Activated CD8-positive, alpha-beta memory T cell treated with anti-CD3 and anti-CD28 coated beads, Interleukin-2, amount 50 U/mL, for 48 hours (primary cell): Measurements from ENCODE around the gene BPNT1.
"Not testable (repeated sequence)": the region's sequence is repeated elsewhere in the genome, so short reads cannot be mapped to it uniquely, and the experiment has no call there.

Experiments used
- DNase-seq: peaks from one replicate; pipeline ENCODE4 v3.0.0-alpha.2; 2020

BPNT1 gene, protein sequence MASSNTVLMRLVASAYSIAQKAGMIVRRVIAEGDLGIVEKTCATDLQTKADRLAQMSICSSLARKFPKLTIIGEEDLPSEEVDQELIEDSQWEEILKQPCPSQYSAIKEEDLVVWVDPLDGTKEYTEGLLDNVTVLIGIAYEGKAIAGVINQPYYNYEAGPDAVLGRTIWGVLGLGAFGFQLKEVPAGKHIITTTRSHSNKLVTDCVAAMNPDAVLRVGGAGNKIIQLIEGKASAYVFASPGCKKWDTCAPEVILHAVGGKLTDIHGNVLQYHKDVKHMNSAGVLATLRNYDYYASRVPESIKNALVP

GRCh38 chr1:220089650-220090556 lies at the start of gene BPNT1:
Gene BPNT1, minus strand, starts transcription at chr1:220089788. Its CDS starts 9,942 bp downstream, at chr1:220079846.
- DNase-seq, result peak; percentile 98

DNA sequence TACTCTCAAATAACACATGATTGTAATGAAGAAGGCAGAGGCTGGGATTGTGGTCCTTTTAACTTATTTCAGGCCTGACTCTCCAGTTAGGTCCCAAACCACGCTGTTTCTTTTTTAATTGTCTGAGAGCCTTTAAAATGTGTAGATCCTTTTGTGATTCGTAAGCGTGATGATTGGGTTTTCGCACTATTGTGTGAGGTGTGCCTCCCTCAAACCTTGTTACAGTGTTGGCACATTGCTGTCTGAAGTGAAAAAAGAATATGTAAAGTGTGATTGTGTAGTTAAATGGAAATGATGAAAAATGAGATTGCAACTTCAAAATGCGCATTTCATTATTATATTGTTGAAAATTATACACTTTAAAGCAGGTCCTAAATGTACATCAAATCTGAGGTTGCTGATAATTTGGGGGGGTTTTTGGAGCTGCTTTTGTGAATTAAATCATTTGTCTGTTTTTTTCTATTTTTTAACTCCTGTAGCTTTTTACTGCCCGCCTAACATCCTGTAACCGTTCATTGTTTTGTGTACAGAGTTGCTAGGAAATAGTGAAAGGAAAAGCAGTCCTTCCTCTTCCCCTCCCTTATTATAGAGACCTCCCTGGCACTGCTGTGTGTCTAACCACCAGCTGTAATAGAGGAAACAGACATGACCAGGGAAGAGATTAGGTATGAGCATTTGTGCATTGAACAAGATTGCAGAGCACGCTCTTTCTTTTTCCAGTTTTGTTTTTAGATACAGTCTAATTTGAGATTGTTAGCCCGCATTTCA lies 47.6 kb upstream of the BPNT1 start:
- DNase-seq, result no peak

- DNase-seq, result no peak
These were observed 46.2 kb upstream of the BPNT1 start for GRCh38 chr1:220135755-220136154.

GRCh38 chr1:220129479-220130210 lies 40.1 kb upstream of the BPNT1 start:
- no peak for DNase-seq

- no peak for DNase-seq
These were observed 37.5 kb upstream of the BPNT1 start for GRCh38 chr1:220127076-220127475.

GRCh38 chr1:220124542-220124941 lies 35.0 kb upstream of the BPNT1 start:
- no peak for DNase-seq

- no peak for DNase-seq
These were observed 34.3 kb upstream of the BPNT1 start for GRCh38 chr1:220123889-220124288.

GRCh38 chr1:220123066-220123465 lies 33.5 kb upstream of the BPNT1 start:
- no peak for DNase-seq

DNA sequence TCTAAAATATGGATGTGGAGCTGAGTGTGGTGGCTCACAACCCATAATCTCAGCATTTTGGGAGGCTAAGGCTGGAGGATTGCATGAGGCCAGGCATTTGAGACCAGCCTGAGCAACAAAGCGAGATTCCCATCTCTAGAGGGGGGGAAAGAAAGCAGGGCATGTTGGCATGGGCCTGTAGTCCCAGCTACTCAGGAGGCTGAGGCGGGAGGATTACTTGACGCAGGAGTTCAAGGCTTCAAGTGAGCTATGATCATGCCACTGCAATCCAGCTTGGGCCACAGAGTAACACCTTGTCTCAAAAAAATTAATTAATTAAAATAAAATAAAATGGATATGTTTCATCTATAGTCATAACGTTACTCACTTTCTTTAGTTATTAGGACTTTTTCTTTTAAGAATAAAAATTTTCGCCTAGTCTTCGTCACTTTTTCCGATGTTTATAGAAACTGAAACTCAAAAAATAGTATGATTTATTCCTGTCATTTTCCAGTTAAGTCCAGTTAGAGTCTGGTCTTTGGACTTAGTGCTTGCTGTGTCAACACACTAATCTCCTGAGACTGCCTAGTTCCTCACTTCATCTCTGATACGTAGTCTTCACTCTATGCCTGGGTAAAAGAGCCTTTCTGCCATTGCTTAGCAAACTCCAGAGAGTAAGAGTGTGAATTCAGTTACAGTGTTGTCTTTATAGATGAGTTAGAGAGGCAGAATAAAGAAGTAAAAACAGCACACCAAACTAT lies 32.4 kb upstream of the BPNT1 start:
- DNase-seq, result no peak

DNA sequence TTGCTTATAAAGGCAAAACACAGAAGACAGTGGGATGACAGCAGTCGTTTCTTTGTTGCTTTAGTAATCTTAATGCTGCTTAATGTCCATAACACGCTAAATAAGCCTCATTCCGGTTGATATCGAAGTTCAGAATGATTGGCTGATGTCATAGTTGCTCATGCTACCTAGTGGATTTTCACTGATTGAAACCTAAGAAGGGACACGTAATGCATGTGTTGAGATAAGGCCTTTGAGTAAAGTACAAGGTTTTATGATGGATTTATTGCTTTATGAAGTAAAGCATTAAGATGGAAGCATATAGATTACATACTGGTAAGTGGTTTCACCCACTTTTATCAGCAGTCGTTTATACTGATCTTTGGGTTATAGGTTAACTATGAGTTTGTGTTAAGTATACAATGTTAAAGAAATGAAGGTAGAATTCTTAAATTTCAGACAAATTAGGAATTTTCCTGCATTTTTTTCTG lies 29.5 kb upstream of the BPNT1 start:
- DNase-seq, result no peak

DNA sequence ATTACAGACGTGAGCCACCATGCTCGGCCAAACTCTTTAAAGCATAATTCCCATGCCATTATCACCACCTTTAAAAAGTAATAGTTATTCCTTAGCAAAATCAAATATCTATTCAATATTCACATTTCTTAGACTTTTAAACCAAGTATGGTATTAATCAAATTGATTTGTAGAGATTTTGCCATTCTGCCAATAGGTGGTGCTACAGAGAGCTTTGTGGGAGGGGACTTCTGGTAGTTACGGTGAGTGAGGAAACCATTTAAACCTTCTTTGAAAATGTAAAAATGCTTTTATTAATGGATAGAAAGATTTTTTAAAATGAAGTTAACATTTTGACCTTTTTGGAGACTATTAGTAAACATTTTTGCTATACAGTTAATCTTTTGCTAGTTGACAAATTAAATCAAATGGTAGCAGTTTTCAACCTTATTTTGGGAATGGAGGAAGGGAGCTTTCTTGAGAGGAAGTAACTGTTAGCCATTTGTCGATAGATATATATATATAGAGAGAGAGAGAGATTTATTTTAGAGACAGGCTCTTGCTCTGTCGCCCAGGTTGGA lies 23.6 kb upstream of the BPNT1 start:
- DNase-seq, result no peak

- DNase-seq, result not testable (repeated sequence)
These were observed 23.0 kb upstream of the BPNT1 start for GRCh38 chr1:220112600-220112999.

DNA sequence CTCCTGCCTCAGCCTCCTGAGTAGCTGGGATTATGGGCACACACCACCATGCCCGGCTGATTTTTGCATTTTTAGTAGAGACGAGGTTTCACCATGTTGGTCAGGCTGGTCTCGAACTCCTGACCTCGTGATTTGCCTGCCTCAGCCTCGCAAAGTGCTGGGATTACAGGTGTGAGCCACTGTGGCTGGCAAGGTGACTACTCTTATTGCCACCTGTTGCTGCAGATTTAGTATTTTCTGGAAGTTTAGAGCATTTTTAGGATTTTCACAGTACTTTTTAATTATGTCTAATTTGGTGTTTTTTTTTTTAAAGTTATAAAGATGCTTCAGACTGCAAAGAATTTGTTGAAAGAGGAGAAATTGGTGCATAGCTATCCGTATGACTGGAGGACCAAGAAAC lies 20.9 kb upstream of the BPNT1 start:
- not testable (repeated sequence) for DNase-seq

GRCh38 chr1:220099826-220100225 lies 10.2 kb upstream of the BPNT1 start:
- no peak for DNase-seq

- peak; percentile 93 for DNase-seq
These were observed 4.7 kb upstream of the BPNT1 start, which contains the start of gene IARS2 for GRCh38 chr1:220094016-220094911. Gene IARS2, plus strand, starts transcription at chr1:220094132. Its CDS starts 85 bp downstream, at chr1:220094217.

DNA sequence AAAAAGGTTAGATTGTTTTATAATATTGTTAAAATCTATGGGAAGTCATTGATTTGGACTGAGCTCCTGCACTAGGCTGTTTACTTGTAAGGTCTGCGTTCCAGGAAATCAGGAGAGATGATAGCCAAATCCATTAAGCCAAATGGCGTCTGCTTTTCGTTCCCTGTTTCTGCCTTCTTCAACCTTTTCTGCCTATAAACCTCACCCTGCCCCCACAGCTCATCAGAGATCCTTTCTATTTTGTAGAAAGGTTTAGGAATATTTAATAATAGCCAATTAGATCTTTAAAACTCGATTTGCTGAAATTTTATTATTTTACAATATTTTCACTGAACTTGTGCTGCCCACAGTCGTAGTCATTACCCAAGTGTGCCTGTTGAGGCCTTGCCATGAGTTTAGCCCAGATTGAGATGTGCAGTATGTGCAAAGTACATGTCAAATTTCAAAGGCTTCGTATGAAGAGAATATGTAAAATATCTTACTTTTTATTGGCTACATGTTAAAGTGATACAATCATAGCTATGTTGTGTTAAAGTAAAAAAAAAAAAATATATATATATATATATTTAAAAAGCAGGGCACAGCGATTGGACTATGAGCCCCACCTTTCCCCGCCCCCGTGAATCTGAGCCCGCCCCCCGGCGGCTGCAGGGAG lies 3.9 kb upstream of the BPNT1 start:
- no peak for DNase-seq

DNA sequence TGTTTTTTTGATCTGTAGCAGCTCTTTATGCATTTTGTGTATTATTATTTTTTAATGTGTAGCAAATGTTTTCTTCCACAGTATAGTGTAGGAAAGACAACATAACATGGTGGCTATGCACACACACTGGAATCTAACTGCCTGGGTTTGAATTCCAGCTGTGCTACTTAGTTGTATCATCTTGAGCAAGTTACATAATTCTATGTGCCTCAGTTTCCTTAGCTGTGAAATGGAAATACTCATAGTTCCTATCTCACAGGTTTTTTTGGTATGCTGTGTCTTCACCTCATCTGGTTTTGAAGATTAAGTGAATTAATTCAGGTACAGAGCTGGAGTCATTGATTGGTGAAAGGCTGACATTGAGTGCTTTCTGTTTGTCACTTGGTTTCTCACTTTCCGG lies 3.1 kb upstream of the BPNT1 start:
- DNase-seq, result no peak

GRCh38 chr1:220086261-220086686 lies 3.3 kb downstream of the BPNT1 start:
- not testable (repeated sequence) for DNase-seq

- DNase-seq, result no peak
These were observed 5.1 kb downstream of the BPNT1 start for GRCh38 chr1:220084460-220084859.

DNA sequence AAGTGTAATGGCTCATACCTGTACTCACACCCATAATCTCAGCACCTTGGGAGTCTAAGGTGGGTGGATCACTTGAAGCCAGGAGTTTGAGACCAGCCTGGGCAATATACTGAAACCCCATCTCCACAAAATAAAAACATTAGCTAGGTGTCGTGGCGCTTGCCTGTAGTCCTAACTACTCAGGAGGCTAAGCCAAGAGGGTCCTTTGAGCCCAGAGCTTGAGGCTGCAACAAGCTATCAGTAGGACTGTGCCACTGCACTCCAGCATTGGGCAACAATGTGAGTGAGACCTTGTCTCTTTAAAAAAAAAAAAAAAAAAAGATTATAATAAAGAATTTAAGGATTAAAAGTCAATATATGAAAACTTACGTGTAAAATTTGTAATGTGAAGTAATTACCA lies 11.7 kb downstream of the BPNT1 start:
- no peak for DNase-seq
